BE2C (cell line): ENCODE measurements around the gene TIFAB.

Experiments
- DNase-seq: peaks from one replicate; pipeline ENCODE4 v3.0.0-alpha.2; 2020
- H3K27me3 ChIP-seq: fragments of 250-450 bp; sonication (Bioruptor Pico); 2 replicates; pipeline ENCODE4 v1.5.1; 2020; ENCODE audit warnings: mild to moderate bottlenecking
- H3K36me3 ChIP-seq: fragments of 250-450 bp; sonication (Bioruptor Pico); 2 replicates; pipeline ENCODE4 v1.5.1; 2020; ENCODE audit warnings: mild to moderate bottlenecking
- H3K4me1 ChIP-seq: fragments of 250-450 bp; sonication (Bioruptor Pico); 2 replicates; pipeline ENCODE4 v1.5.1; 2020
- H3K4me3 ChIP-seq: 2 replicates; pipeline ENCODE4 v1.5.1; 2011; ENCODE audit warnings: low read depth, low read length
- H3K9me3 ChIP-seq: fragments of 250-450 bp; sonication (Bioruptor Pico); 2 replicates; pipeline ENCODE4 v1.5.1; 2020
- TF ChIP-seq, protein P1 (sequence below): IDR thresholded peaks from 2 replicates; pipeline ENCODE4 v1.5.1; 2012; ENCODE audit warnings: mild to moderate bottlenecking, low read depth, low read length

Gene TIFAB

DNA sequence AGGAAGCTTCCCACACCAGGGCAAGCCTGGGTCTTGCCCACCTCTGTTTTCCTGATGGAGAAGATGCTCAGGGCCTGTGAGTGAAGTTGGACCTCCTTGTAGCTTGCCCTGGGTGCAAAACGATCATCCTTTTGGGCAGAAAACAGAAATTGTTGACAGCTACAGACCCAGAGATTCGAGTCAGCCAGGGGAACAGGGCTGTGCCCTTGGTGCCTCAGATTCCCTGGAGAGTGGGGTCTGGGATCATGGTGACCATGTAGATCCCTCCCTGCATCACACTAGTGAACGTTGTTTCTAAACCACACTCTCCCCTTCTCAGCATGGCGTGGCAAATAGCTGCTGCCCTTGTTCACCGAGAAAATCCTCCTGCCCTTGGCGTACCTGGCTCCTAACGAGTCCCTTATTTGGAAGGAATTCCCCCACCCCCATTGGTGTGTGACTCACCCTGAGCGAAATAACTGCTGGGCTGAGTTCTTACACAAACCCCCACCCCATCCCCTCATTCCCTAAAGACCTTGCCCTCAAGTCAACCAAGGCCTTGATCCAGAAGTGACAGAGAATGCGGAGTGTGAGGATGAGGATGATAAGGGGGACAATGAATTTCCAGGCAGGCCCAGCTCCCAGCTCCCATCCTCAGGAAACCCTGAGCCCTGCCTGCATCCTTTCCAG lies 3.9 kb downstream of the TIFAB start:
- Histone ChIP-seq H3K36me3 (no peaks in the 10 kb centered on the region), H3K4me3 (no peak overlapping the region), H3K4me1 (no peaks in the 10 kb centered on the region), H3K27me3 (peaks cover 9% of the 10 kb centered on the region), H3K9me3 (no peaks in the 10 kb centered on the region)
- DNase-seq = no peak
- TF ChIP-seq, protein P1, sequence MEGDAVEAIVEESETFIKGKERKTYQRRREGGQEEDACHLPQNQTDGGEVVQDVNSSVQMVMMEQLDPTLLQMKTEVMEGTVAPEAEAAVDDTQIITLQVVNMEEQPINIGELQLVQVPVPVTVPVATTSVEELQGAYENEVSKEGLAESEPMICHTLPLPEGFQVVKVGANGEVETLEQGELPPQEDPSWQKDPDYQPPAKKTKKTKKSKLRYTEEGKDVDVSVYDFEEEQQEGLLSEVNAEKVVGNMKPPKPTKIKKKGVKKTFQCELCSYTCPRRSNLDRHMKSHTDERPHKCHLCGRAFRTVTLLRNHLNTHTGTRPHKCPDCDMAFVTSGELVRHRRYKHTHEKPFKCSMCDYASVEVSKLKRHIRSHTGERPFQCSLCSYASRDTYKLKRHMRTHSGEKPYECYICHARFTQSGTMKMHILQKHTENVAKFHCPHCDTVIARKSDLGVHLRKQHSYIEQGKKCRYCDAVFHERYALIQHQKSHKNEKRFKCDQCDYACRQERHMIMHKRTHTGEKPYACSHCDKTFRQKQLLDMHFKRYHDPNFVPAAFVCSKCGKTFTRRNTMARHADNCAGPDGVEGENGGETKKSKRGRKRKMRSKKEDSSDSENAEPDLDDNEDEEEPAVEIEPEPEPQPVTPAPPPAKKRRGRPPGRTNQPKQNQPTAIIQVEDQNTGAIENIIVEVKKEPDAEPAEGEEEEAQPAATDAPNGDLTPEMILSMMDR = no peak

DNA sequence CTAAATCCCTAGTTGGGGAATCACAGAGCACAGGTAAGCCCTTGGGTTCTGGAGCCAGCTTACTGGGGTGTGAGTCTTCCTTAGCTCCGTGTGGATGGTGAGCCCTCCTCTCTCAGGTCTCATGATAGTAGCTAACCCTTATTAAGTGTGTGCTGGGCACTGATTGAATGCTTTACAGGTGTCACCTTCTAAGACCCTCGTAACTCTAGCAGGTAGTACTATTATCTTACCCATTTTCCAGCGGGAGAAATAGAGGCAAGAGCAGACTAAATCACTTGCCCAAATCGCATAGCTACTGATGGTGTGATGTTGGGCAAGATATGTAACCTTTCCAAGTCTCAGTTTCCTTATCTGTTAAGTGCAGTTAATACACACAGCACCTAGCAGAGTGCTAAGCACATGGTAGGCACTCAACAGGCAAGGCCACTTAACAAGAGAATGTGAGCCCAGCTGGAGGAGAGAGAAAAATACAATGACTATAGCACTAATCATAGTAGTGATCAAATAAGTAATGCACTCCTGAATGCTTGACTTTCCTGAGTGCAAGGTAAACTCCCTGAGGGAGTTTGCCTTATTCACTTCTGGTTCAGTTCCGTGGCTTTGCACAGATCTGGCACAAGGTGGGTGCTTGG lies 4.7 kb downstream of the TIFAB start, which contains the start of gene DCANP1:
Gene DCANP1, minus strand, starts transcription at position 51 of the 632 bp plus-strand sequence. CDS start 240 bp downstream, outside the sequence.
- TF ChIP-seq, protein P1 = no peak
- Histone ChIP-seq H3K4me3 (no peak within 1 kb of the TSS), H3K36me3 (no peaks in the 10 kb centered on the region), H3K27me3 (peaks cover 7% of the 10 kb centered on the region), H3K4me1 (no peaks in the 10 kb centered on the region), H3K9me3 (no peaks in the 10 kb centered on the region)
- no peak for DNase-seq

DNA sequence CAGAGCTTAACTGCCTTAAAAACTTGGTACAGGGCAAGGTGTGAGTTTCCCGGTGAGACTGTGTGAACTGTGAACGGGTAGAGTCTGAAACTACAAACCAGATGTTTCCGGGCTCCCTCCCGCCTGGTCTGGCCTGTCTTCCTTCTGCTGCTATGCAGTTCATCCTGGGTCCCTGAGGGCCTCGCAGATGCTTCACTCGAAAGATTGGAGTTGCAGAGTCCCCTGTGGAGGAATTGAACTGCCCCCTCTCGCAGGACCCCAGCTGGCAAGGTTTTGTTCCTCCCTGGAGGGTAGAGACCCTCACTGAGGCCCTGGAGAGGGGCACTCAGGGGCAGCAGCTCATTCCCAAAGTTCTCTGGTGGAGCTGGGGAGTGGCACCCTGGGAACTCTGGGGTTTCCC lies 5.5 kb downstream of the TIFAB start:
- Histone ChIP-seq H3K4me1 (no peaks in the 10 kb centered on the region), H3K4me3 (no peak overlapping the region)
- DNase-seq = no peak

DNA sequence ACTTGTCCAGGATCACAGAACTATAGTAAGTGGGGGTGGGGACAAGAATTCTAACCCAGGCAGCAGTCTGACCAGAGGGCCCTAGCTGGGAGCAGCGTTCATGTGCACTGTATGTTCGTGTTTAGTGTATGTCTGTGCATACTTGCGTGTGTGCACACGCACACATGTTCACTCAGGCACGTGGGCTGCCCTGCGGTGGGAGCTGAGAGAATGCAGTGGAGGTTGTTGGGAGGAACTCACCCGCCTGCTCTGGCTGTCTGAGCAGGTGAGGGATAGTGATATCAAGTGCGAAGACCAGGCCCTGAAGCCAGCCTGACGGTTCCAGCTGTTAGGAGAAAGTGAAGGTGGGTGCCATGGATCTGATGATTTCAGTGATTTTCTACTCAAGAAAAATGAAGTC lies 5.9 kb downstream of the TIFAB start:
- H3K4me3 ChIP-seq = no peak overlapping the region
- no peaks in the 10 kb centered on the region for H3K36me3 ChIP-seq
- H3K27me3 ChIP-seq = peaks cover 3% of the 10 kb centered on the region; the same call in 1 of the 2 replicates
- H3K4me1 ChIP-seq = no peaks in the 10 kb centered on the region
- DNase-seq = no peak
- H3K9me3 ChIP-seq = no peaks in the 10 kb centered on the region
- TF ChIP-seq, protein P1 = no peak

More for the DNA sequence above, 5.5 kb downstream of the TIFAB start:
- H3K27me3 ChIP-seq = peaks cover 5% of the 10 kb centered on the region
- H3K9me3 ChIP-seq = no peaks in the 10 kb centered on the region
- TF ChIP-seq, protein P1 = no peak
- H3K36me3 ChIP-seq = no peaks in the 10 kb centered on the region

DNA sequence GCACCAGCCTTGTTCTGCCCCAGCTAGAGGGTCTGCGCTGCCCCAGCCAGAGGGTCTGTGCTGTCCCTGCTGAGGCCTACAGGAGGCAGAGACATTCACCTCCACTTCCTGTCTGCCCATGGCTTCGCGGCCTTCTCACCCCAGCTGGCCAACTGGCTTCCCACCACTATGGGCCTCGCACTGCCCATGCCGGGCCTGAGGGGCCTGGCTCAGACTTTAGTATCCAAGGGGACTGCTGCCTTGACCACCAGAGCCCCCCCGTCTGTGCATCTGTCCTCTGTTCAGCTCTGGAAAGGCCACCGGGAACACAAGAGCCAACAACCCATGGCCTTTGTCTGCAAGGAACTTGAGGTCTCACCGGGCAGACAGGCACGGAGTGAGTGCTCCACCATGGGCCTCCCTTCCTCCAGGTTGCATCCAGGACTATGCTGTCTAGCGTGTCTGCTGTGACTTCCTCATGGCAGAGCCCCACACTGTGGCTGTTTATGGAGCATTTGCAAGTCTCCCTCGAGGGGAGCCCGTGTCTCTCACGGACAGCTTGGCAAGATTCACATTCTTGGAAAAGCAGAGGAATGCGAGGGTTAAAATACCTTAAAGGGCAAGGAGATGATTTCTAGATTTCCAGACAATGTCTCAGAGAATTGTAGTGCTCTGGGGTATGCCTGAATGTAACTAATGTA lies 6.7 kb downstream of the TIFAB start:
- peaks cover 3% of the 10 kb centered on the region; the same call in 1 of the 2 replicates for H3K27me3 ChIP-seq

More for the DNA sequence above, 6.7 kb downstream of the TIFAB start:
- DNase-seq = no peak
- TF ChIP-seq, protein P1 = no peak
- Histone ChIP-seq H3K36me3 (no peaks in the 10 kb centered on the region), H3K4me1 (no peaks in the 10 kb centered on the region), H3K9me3 (no peaks in the 10 kb centered on the region), H3K4me3 (no peak overlapping the region)
